Thymus (tissue), 11 donors: ENCODE measurements around the gene SCAMP4. TPM values are rescaled to one million over a fixed set of nuclear protein-coding genes. Genes with fewer than 3 reads are reported as not detected.

ENCODE experiments used
- DNase-seq, 9 donors: peaks; one replicate each; pipeline ENCODE4 v3.0.0-alpha.2; 2013; ENCODE audit warnings: low spot score in 9 of 9, low read depth in 6 of 9, missing footprints in 1 of 9
- H3K27ac ChIP-seq, 2 donors: one replicate each; pipeline ENCODE4 v1.5.1; 2013; ENCODE audit warnings: control low read depth in 1 of 2, low read depth in 1 of 2, low read length in 1 of 2, mild to moderate bottlenecking in 1 of 2, moderate library complexity in 1 of 2
- H3K27me3 ChIP-seq, 2 donors: one replicate each; pipeline ENCODE4 v1.5.1; 2013; ENCODE audit warnings: low read length in 1 of 2; ENCODE audit not compliant: control insufficient read depth in 2 of 2, insufficient read depth in 1 of 2
- H3K36me3 ChIP-seq, 2 donors: one replicate each; pipeline ENCODE4 v1.5.1; 2013; ENCODE audit warnings: low read length in 1 of 2, mild to moderate bottlenecking in 1 of 2, moderate library complexity in 1 of 2; ENCODE audit not compliant: control insufficient read depth in 2 of 2, insufficient read depth in 2 of 2
- H3K4me1 ChIP-seq, 2 donors: one replicate each; pipeline ENCODE4 v1.5.1; 2013; ENCODE audit warnings: low read length in 2 of 2; ENCODE audit not compliant: control insufficient read depth in 2 of 2, insufficient read depth in 2 of 2
- H3K4me3 ChIP-seq, 2 donors: one replicate each; pipeline ENCODE4 v1.5.1; 2013; ENCODE audit warnings: low read length in 2 of 2, control low read depth in 1 of 2, mild to moderate bottlenecking in 1 of 2
- H3K9me3 ChIP-seq, 2 donors: one replicate each; pipeline ENCODE4 v1.5.1; 2013; ENCODE audit warnings: low read length in 1 of 2, mild to moderate bottlenecking in 1 of 2; ENCODE audit not compliant: control insufficient read depth in 2 of 2, insufficient read depth in 1 of 2
- WGBS: extraction: QIAGEN DNeasy Blood & Tissue Kit; methylation state at CpG from one replicate; pipeline ENCODE4 v1.1.7; 2013; 5-methylcytosine and 5-hydroxymethylcytosine counted together
- polyA plus RNA-seq: library from polyadenylated mRNA; stranded (reverse); fragments of 200-250 nt; gene quantifications from one replicate; pipeline ENCODE4 v1.2.3, GENCODE V29; 2013
- total RNA-seq: library from RNA; stranded (reverse); fragments of 120-200 nt; gene quantifications from one replicate; pipeline ENCODE4 v1.2.4, GENCODE V29; 2013
- donor health status: healthy.

The SCAMP4 gene
- total and polyA plus RNA-seq, 2 donors = 9.2 to 21.9 TPM

GRCh38 chr19:1961000-1961883 lies 56.0 kb downstream of the SCAMP4 start:
- no peak for DNase-seq
- H3K36me3 ChIP-seq = peaks cover 19 to 26% of the 10 kb centered on the region in 2 donors
- WGBS = 95% methylated on average over 42 of the region's 42 CpGs
- H3K4me3 ChIP-seq = no peak overlapping the region
- H3K27me3 ChIP-seq = no peaks in the 10 kb centered on the region
- H3K4me1 ChIP-seq = peaks cover 2 to 24% of the 10 kb centered on the region in 2 donors
- no peak overlapping the region for H3K27ac ChIP-seq
- H3K9me3 ChIP-seq = peaks cover 0 to 5% of the 10 kb centered on the region in 2 donors

- H3K9me3 ChIP-seq = peaks cover 0 to 5% of the 10 kb centered on the region in 2 donors
- no peak for DNase-seq
- 97% methylated on average over 23 of the region's 23 CpGs for WGBS
- H3K4me3 ChIP-seq = no peak overlapping the region
- H3K27me3 ChIP-seq = no peaks in the 10 kb centered on the region
- H3K36me3 ChIP-seq = peaks cover 15% of the 10 kb centered on the region in 2 donors
- no peak overlapping the region for H3K27ac ChIP-seq
- peaks cover 14 to 22% of the 10 kb centered on the region in 2 donors for H3K4me1 ChIP-seq
Measured at GRCh38 chr19:1962674-1963073, 57.5 kb downstream of the SCAMP4 start.

GRCh38 chr19:1967087-1967608 lies 61.9 kb downstream of the SCAMP4 start:
- H3K4me1 ChIP-seq = peaks cover 14 to 23% of the 10 kb centered on the region in 2 donors
- H3K4me3 ChIP-seq = peak overlapping the region in 1 of 2 donors; percentile 18
- 18% methylated on average over 26 of the region's 26 CpGs for WGBS
- H3K27me3 ChIP-seq = no peaks in the 10 kb centered on the region
- no peaks in the 10 kb centered on the region for H3K9me3 ChIP-seq
- peaks cover 38 to 45% of the 10 kb centered on the region in 2 donors for H3K36me3 ChIP-seq
- H3K27ac ChIP-seq = peak overlapping the region in 1 of 2 donors; percentile 81
- DNase-seq = peak in 8 of 9 donors; percentile 17 to 73 (median 36)

GRCh38 chr19:1968279-1969175 lies 63.3 kb downstream of the SCAMP4 start:
- DNase-seq = no peak
- Histone ChIP-seq H3K4me3 (no peak overlapping the region), H3K27me3 (no peaks in the 10 kb centered on the region), H3K27ac (no peak overlapping the region), H3K9me3 (no peaks in the 10 kb centered on the region), H3K36me3 (peaks cover 29 to 44% of the 10 kb centered on the region in 2 donors), H3K4me1 (peaks cover 14 to 23% of the 10 kb centered on the region in 2 donors)
- WGBS = 94% methylated on average over 34 of the region's 34 CpGs

GRCh38 chr19:1969176-1970002 lies 64.2 kb downstream of the SCAMP4 start:
- Histone ChIP-seq H3K27ac (no peak overlapping the region), H3K4me1 (peaks cover 14 to 23% of the 10 kb centered on the region in 2 donors), H3K9me3 (no peaks in the 10 kb centered on the region), H3K27me3 (no peaks in the 10 kb centered on the region), H3K4me3 (no peak overlapping the region), H3K36me3 (peaks cover 32 to 43% of the 10 kb centered on the region in 2 donors)
- WGBS = 98% methylated on average over 49 of the region's 49 CpGs
- DNase-seq = no peak

- no peak for DNase-seq
- Histone ChIP-seq H3K4me3 (no peak overlapping the region), H3K36me3 (peaks cover 41 to 48% of the 10 kb centered on the region in 2 donors), H3K27ac (no peak overlapping the region), H3K27me3 (no peaks in the 10 kb centered on the region), H3K4me1 (peaks cover 14 to 25% of the 10 kb centered on the region in 2 donors), H3K9me3 (no peaks in the 10 kb centered on the region)
- WGBS = 93% methylated on average over 38 of the region's 38 CpGs
Measured at GRCh38 chr19:1970003-1970805, 65.0 kb downstream of the SCAMP4 start.

GRCh38 chr19:1970806-1971502 lies 65.8 kb downstream of the SCAMP4 start:
- no peaks in the 10 kb centered on the region for H3K9me3 ChIP-seq
- peaks cover 14 to 22% of the 10 kb centered on the region in 2 donors for H3K4me1 ChIP-seq
- no peak overlapping the region for H3K27ac ChIP-seq
- H3K4me3 ChIP-seq = no peak overlapping the region
- WGBS = 98% methylated on average over 27 of the region's 27 CpGs
- no peak for DNase-seq
- H3K27me3 ChIP-seq = no peaks in the 10 kb centered on the region
- H3K36me3 ChIP-seq = peaks cover 44 to 55% of the 10 kb centered on the region in 2 donors
